Iris pigment epithelial cell (primary cell): ENCODE data around the gene PTCHD4.

Source experiments
- DNase-seq: peaks from one replicate; pipeline ENCODE4 v3.0.0-alpha.2; 2011; ENCODE audit warnings: low read depth

The PTCHD4 gene

DNA sequence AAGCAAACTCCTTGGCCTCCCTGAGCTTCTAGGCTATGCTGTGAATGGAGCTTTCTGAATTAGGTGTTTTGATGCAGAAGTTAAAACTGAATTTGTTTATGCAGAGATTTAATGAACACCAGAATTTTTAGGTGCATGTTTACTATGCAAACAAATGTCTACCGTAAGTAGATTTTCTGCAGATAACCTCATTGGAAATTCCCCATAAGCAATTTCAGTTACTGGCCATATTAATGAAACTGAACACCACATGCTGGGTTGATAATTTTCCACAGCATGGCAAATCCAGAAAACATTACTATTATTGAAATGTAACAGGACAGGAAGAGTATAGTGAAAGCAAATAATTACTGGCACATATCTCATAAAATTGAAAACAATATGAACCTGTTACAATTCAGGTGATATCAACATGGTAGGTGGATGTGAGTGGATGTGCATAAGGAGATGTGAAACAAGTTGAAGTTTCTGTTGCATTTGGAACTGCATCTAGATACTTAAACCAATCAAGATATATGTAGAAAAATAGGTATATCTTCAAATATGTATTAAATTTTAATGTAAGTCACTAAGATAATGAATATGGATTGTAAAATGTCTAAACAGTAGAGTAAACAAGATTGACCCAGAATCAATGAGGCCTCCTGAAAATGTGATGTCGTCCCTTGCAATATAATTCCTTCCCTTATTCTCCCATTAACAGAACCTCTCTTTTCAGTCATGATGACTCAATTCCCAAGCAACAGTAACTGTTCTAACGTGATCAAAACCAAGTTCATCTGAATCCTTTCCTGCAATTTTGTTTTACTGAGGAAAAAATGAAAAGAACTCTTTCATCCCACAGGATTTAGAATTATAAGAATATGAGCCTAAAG, 11.0 kb downstream of the PTCHD4 start:
- DNase-seq = no peak

- no peak for DNase-seq
Observed at GRCh38 chr6:48098923-48099322, 12.1 kb downstream of the PTCHD4 start.

DNA sequence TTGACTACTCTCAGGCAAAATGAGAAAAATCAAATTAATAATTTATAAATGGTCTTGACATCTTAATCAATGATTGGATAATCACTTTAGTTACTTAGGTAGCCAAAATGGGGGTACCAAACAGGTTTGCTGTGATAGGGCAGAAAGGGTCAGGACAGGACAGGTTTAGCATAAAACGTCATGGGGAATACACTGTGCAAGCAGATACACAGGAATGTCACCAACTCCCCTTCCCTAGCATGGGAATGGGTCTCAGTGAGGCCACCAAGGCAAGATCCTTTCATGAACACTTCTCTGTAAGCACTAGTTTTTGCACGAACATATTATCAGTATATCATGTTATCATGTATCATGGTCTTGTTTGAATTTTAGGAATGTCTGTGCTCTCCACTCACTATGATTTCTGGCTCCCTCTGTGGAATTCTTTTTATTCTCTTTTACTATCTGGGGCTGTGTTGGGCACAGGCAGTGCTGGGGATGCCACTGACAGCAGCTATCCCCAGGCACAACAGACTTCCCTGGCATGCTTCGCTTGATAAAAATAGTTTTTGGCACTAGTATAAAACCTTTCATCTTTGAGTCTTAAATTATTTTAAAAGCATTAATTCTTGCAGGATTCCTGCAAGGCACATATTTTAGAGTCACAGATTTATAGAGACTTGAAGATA, 18.3 kb downstream of the PTCHD4 start:
- DNase-seq = no peak

DNA sequence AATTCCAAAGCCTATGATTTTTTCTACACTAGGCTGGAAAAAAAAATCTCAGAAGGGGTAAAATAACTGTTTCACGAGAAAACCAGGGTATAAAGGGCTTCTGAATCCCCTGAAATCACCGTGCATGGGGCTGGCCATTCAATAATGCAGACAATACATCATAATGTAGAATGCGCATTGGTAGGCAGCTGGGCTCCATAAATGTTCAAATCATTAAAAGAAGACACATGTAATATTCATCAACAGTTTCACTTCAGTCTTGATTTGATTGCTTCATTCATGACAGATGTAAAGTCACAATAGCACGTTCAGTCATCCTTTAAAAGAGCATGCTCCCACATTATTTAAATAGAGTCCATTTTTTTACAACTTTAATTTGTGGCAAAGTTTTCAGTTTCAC, 20.5 kb downstream of the PTCHD4 start:
- DNase-seq = no peak

GRCh38 chr6:48087448-48087847, 23.5 kb downstream of the PTCHD4 start:
- DNase-seq = peak; percentile 45

- no peak for DNase-seq
Observed at GRCh38 chr6:48086187-48086586, 24.8 kb downstream of the PTCHD4 start.

DNA sequence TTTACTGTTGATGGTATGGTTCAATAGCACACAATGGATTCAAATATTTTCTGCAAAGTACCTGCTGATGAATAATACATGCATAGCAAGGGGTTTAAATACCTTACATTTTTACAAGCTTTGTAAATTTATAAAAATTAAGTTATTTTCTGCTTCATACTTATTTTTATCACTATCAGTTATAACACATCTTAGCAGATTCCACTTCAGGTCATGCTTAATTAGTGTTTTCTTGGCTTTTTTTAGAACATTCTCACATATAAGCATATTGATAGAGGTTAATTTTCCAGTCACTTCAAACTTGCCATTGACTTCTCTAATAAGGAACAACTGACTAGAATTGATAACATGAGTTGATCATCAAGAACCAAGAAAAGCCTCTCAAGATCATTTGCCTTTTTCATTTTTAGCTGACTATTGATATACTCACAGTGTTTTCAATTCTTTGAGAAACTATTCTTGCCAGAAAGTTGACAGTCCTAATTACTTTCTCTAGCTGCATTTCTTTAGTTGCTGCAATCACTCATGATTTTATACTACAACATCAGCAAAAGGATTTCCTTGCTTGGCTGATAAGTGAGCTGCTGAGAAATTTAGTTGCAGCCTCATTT, 25.8 kb downstream of the PTCHD4 start:
- no peak for DNase-seq

DNA sequence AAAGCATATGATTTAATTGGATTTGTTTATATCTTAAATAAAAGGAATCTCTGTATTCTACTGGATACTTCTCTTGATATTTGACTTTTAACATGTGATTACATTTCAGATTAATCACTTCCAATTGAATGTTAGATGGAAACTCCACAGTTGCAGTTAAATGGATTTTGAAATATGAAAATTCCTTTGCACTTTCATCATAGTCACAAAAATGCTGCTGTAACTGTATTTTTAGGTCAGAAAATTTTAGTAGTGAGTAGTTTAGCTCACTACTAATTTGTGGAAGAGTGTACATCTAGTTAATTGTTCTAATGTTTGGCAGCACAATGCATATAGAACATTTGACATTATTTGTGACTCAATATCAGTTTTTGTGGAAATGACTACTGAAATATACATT, 26.8 kb downstream of the PTCHD4 start:
- DNase-seq = peak; percentile 16

GRCh38 chr6:48080227-48081009, 30.6 kb downstream of the PTCHD4 start:
- DNase-seq = no peak

GRCh38 chr6:48078120-48078519, 32.9 kb downstream of the PTCHD4 start:
- no peak for DNase-seq

- no peak for DNase-seq
Observed at GRCh38 chr6:48075181-48075580, 35.8 kb downstream of the PTCHD4 start.

DNA sequence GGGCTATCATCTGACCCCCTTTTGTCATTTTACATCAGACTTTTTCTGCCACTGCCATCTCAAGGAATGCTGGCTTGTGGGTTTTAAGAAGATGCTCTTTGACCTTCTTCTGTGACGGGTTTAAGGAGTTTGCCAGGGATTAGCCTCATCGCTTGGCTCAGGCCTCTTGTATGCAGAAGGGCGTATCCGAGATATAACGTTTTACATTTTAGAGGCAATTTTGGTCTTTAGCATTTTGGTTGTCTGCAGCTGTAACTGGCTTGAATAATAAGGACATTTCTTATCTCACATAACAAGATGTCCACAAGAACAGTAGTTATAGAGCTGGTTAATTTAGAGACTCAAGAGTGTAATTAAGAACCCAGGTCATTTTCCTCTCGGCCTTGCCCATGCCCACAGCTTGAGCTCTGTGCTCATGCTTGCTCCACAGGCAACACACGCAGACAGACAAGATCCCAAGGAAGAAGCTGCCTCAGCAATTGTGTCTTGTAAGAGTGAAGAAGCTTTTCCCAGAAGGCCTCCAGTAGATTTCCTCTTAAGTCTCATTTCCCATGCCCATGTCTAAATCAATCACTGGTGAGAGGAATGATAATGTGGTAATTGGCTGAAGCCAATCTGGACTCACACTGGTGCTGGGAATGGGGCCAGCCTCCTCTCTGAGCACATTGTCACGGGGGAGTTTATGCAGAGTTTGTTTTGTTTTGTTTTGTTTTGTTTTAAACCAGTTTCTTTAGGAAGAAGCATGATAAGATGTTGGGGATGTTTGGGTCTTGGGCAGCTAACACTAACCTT, 36.8 kb downstream of the PTCHD4 start:
- no peak for DNase-seq

DNA sequence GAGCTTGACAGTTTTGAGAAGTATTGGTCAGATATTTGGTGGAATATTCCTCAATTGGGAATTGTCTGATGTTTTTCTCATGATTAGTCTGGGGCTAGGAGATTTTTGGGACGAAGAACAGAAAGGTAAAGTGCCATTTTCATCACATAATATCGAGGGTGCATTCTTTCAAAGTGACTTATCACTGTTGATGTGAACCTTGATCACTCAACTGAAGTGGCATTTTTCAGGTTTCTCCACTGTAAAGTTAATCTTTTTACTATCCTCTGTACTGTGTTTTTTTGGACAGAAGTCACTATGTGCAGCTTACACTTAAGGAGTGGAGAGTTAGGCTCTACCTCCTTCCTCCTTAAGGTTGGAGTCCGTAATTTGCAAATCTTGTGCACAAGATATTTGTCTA, 39.2 kb downstream of the PTCHD4 start:
- DNase-seq = no peak

- DNase-seq = no peak
Observed at GRCh38 chr6:48069280-48069679, 41.7 kb downstream of the PTCHD4 start.

DNA sequence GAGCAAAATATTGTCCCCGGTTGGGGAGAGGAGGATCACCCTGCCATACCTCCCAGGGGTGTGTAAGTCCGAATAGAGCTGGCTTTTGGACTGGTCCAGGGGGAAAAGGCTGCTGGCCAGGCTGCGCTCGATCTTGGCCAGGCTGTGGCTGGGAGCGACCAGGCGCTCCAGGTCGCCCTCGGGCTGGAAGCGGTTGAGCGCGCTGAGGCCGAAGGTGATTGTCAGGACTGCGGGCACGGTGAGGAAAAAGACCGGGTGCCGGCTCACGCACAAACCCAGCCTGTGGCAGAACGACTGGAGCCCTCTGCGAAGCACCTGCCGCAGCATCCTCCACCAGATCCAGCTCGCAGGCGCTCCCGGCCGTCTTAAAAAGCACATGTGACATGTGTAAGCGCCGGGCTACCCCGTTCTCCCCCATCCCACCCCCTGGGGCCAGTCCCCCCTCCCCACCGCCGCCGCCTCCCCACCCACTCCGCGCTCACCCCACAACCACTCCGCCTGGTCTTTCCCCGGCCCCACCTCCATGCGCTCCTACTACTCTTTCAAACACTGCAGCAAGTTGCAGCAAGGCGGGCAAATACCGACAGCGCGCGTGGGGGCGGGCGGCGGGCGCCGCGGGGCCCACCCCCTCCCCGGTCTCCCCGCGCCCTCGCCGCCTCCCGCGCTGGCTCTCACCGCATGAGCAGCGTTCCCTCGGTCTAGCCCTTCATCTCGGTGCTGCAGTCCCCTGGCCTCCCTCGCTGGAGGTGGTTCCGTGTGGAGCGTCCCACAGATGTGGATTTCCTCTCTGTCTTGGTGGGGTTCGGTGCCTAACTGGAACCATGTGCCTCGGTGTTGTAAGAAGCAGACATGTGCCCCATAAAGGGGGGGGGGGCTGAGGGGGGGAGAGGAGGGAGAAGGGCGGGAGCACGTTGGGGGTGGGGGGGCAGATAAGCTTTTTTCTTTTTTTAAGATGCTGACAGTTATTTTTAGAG, 42.4 kb downstream of the PTCHD4 start:
- no peak for DNase-seq

GRCh38 chr6:48067886-48068277, 43.1 kb downstream of the PTCHD4 start:
- DNase-seq = no peak

GRCh38 chr6:48067148-48067712, 43.8 kb downstream of the PTCHD4 start:
- no peak for DNase-seq

- DNase-seq = no peak
Observed at GRCh38 chr6:48061265-48061990, 49.6 kb downstream of the PTCHD4 start.
